ENCODE results near the gene FBH1.

DNA sequence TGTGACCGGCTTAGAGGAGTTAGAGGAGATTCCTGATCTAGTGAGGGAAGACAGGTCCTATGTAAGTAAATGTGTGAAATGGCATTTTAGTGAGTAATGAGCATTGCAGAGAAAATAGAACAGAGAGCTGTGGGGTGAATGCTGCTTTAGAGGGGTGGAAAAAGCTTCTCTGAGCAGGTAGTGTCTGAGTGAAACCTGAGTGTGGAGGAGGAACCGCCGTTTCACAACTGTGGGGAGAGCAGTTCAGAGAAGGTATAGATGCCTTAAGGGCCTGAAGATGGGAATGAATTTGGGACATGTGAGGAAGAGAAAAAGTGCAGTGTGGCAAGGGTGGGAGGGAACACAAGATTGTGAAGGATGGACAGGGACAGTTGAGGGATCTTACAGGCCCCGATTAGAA, 21.6 kb downstream of the FBH1 start:
- no peak for TF ChIP-seq CTCF (conservative IDR thresholded peaks at IDR 0.05 in 1 of 2, IDR thresholded peaks at IDR 0.05 in 1 of 2; ENCODE audit: extremely low read depth in 1 of 2, insufficient read depth in 1 of 2, low read depth in 1 of 2, low read length in 2 of 2)
- no peak for TF ChIP-seq EZH2 (IDR thresholded peaks at IDR 0.05; ENCODE audit: borderline replicate concordance, low read length)
